ENCODE results near the gene MBOAT7. TPM values are rescaled to one million over a fixed set of nuclear protein-coding genes. Genes with fewer than 3 reads are reported as not detected.
A peak's percentile ranks its signal among the peaks of the same experiment; 100 is the strongest.

MBOAT7 gene
- total and polyA plus RNA-seq, 11 donors = 9.8 to 37.3 (median 19.6) TPM

DNA sequence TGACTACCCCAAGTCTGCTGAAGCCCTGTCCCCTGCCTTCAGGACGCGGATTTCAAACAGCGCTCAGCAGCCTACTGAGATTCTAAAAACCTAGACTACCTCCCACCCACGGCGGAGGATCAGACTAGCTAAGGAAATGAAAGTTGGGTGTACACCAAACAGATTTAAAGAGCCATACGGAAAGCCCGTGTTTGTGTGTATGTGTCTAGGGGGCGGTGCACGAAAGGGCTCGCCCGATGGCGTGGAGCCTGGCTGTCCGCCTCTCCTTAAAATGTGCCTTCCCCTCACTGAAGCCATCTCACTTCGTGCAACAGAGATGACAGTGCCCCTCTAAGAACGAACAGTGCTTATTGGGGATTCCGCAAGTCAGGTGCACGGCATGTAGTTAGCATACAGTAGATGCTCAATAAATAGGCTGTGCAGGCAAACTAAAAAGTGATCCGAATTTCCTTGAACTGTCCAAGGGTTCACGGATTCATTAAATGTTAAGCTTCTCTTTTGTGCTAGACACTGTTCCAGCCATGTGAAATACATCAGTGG, 30.5 kb downstream of the MBOAT7 start:
- 9 to 12% (median 12%) methylated on average over 17 to 19 of the region's 19 CpGs for WGBS, 4 donors
- peaks cover 0 to 46% (median 43%) of the 10 kb centered on the region in 9 donors for H3K36me3 ChIP-seq
- no peaks in the 10 kb centered on the region for H3K27me3 ChIP-seq
- H3K9me3 ChIP-seq = no peaks in the 10 kb centered on the region
- H3K27ac ChIP-seq = peak overlapping the region; percentile 89 to 99 (median 98)
- ATAC-seq (no peak), DNase-seq (no peak)
- TF ChIP-seq POLR2A (IDR thresholded peaks at IDR 0.05) = no peak
- TF ChIP-seq, protein P1, sequence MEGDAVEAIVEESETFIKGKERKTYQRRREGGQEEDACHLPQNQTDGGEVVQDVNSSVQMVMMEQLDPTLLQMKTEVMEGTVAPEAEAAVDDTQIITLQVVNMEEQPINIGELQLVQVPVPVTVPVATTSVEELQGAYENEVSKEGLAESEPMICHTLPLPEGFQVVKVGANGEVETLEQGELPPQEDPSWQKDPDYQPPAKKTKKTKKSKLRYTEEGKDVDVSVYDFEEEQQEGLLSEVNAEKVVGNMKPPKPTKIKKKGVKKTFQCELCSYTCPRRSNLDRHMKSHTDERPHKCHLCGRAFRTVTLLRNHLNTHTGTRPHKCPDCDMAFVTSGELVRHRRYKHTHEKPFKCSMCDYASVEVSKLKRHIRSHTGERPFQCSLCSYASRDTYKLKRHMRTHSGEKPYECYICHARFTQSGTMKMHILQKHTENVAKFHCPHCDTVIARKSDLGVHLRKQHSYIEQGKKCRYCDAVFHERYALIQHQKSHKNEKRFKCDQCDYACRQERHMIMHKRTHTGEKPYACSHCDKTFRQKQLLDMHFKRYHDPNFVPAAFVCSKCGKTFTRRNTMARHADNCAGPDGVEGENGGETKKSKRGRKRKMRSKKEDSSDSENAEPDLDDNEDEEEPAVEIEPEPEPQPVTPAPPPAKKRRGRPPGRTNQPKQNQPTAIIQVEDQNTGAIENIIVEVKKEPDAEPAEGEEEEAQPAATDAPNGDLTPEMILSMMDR (IDR thresholded peaks at IDR 0.05) = no peak
- peak overlapping the region; percentile 47 to 96 (median 74) for H3K4me3 ChIP-seq
- peaks cover 4 to 59% (median 32%) of the 10 kb centered on the region in 12 donors for H3K4me1 ChIP-seq
- intact Hi-C loops (cut with DNase I) = loop anchor here in 1 of 10 donors (1.0 kb wide), 1 partner anchor 22 kb away; the partner anchor contains the start of gene CNOT3

DNA sequence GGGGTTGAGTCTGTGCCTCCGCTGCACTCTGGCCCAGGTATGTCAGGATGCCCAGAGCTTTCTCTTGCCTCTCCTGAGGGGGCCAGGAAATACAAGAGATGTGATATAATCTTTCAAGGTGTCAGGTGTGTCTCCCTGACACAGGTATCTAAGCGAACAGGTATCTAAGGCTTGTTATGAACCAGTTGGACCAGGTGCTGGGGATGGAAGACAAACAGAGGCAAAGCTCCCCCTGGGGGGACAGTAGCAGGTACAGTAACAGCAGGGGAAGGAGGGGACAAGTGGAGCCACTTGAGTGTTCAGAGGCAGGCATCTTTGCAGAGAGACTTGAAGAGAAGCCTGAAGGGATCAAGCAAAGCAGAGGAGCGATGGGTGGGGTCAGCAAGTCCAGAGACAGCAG, 32.4 kb downstream of the MBOAT7 start:
- Histone ChIP-seq H3K27ac (no peak overlapping the region), H3K4me1 (peaks cover 4 to 42% (median 21%) of the 10 kb centered on the region in 12 donors), H3K4me3 (no peak overlapping the region), H3K36me3 (peaks cover 0 to 65% (median 62%) of the 10 kb centered on the region in 9 donors), H3K9me3 (no peaks in the 10 kb centered on the region), H3K27me3 (no peaks in the 10 kb centered on the region)
- no peak for TF ChIP-seq POLR2A (IDR thresholded peaks at IDR 0.05)
- 95 to 99% (median 98%) methylated on average over 3 of the region's 3 CpGs for WGBS, 4 donors
- ATAC-seq = no peak
- no peak for DNase-seq
- intact Hi-C loops (cut with DNase I) = no loop called here

DNA sequence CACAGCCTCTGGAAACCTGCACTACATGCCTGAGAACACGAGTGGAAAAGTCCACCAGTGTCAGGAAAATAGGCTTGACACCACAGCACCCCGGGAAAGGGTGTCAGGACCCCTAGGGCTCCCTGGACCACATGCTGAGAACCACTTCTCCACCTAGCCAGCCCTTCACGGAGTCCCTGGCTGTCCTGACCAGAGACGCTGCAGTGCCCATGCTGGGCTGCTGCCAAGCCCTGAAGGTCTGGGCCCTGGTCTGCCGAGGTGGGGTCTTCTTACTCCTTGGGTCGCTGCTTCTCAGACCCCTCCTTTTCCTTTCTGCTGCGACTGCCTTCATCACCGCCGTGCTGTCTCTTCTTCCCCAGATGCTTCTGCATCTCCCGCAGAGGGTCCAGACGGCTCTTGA, 32.9 kb downstream of the MBOAT7 start:
- peaks cover 4 to 38% (median 19%) of the 10 kb centered on the region in 12 donors for H3K4me1 ChIP-seq
- H3K36me3 ChIP-seq = peaks cover 0 to 70% (median 66%) of the 10 kb centered on the region in 9 donors
- DNase-seq (no peak), ATAC-seq (no peak)
- WGBS, 4 donors = 73 to 82% (median 80%) methylated on average over 11 of the region's 11 CpGs
- H3K27me3 ChIP-seq = no peaks in the 10 kb centered on the region
- no peak for TF ChIP-seq POLR2A (IDR thresholded peaks at IDR 0.05)
- TF ChIP-seq, protein P1 (IDR thresholded peaks at IDR 0.05) = no peak
- intact Hi-C loops (cut with DNase I) = no loop called here
- H3K27ac ChIP-seq = no peak overlapping the region
- H3K4me3 ChIP-seq = no peak overlapping the region
- no peaks in the 10 kb centered on the region for H3K9me3 ChIP-seq

DNA sequence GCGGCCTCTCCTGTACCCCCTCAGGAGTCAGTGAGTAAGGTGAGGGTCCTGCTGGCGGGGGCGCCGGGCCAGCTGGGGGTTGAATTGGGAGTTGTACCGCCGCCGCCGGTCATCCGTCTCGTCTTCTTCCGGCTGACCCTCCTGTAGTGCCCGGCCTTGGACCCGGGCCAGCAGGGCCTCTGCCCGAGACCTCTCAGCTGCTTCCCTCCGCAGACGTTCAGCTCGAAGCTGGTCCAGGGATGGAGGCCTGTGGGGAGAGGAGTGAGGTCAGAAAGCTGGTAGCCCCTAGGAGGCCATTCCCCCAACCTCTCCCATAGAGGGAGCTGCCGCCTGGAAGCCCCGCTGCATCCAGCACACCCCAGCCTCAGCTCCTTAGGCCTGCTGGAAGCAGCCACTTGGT, 33.7 kb downstream of the MBOAT7 start:
- 59 to 75% (median 73%) methylated on average over 19 of the region's 19 CpGs for WGBS, 4 donors

More for the DNA sequence above, 33.7 kb downstream of the MBOAT7 start:
- H3K4me3 ChIP-seq = no peak overlapping the region
- no peaks in the 10 kb centered on the region for H3K9me3 ChIP-seq
- H3K4me1 ChIP-seq = peaks cover 4 to 30% (median 16%) of the 10 kb centered on the region in 12 donors
- DNase-seq (no peak), ATAC-seq (no peak)
- no peak for TF ChIP-seq POLR2A (IDR thresholded peaks at IDR 0.05)
- TF ChIP-seq, protein P1 (IDR thresholded peaks at IDR 0.05) = no peak
- H3K36me3 ChIP-seq = peaks cover 0 to 78% (median 74%) of the 10 kb centered on the region in 9 donors
- intact Hi-C loops (cut with DNase I) = no loop called here
- H3K27me3 ChIP-seq = no peaks in the 10 kb centered on the region
- no peak overlapping the region for H3K27ac ChIP-seq
